HG03139 (cell line): ENCODE results near the gene TNS3.
"Not testable (repeated sequence)": the region's sequence is repeated elsewhere in the genome, so short reads cannot be mapped to it uniquely, and the experiment has no call there.

Source experiments
- ATAC-seq: cut with Tn5 transposase; IDR thresholded peaks from one replicate; pipeline ENCODE4 v1.9.1; 2021; ENCODE audit not compliant: unreplicated experiment

The TNS3 gene

DNA sequence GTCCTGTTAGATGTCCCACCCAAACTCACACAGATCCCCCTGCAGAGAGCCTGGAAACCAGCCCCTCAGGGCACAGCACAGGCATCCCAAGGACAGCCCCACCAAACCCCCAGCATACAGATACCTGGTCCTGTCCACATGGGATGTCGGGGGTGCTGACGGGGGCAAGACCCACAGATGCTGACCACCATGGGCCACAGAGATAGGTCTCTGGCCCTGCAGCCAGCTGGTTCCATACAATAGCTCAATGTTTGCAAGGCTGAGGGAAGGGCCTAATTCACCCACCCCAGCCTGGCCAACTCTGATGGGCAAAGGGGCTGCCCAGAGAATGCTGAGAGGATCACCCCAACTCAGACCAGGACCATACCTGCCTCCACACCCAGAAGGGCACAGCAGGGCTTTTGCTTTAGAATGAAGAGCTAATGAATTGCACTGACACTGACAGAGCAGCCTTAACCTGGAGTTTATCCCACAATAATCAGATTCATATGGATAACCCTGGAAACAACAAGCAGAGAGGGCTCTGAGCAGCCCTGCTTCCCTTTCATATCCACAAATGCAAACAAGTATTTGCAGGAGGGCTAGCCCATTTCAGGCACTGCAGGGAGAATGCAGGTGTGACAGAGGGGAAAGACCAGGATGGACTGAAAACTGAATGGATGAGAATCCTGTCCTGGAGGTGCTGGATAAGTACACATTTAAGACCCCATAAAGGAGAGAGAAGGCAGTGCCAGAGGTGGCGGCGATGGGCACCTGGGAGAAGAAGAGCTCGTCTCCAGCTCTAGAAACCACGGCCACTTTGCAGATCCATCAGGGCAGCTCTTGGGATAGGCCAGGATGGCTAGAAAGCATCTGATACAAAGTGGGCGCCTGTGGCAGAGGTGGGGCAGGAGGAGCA lies 126.7 kb downstream of the TNS3 start:
- ATAC-seq, result no peak

DNA sequence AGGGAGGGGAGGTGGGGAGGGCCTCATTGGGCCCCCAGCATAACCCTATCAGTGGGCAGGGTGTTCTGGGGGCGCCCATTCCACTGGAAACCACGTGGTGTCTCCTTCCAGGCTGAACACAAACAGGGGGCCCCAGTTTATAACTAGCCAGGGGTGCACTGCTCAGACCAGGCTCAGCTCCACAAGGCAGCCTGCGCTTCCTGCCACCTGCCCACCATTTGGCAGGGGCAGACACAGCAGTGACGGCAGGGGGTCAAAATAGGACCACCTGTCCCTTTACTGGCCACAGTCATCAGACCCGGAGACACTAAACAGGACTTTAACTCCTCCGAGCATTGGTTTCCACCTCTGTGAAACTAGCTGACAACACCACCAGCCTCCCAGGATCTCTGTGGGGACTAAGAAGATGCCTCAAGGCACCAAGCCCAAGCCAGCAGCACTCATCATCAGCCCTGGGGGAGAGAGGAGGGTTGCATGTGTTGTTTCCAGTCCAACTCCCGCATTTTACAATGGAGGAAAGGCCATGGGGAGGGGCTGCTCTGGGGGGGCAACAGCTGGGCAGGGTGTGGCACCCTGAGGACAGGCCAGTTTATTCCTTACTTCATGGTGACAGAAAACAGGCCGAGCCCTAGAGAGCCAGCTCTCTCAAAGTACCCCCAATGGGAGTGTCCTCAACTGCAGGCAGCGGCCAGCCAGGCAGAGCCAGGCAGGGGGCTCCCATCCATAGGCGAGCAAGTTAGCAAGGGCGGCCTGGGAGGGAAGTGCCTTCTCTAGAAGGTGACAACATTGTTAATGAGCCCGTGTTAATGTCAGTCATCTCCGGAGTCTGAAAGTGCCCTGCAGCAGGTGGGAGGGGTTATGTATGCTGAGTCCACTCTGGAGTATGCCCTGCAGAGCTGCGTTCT lies 127.6 kb downstream of the TNS3 start:
- ATAC-seq, result no peak

DNA sequence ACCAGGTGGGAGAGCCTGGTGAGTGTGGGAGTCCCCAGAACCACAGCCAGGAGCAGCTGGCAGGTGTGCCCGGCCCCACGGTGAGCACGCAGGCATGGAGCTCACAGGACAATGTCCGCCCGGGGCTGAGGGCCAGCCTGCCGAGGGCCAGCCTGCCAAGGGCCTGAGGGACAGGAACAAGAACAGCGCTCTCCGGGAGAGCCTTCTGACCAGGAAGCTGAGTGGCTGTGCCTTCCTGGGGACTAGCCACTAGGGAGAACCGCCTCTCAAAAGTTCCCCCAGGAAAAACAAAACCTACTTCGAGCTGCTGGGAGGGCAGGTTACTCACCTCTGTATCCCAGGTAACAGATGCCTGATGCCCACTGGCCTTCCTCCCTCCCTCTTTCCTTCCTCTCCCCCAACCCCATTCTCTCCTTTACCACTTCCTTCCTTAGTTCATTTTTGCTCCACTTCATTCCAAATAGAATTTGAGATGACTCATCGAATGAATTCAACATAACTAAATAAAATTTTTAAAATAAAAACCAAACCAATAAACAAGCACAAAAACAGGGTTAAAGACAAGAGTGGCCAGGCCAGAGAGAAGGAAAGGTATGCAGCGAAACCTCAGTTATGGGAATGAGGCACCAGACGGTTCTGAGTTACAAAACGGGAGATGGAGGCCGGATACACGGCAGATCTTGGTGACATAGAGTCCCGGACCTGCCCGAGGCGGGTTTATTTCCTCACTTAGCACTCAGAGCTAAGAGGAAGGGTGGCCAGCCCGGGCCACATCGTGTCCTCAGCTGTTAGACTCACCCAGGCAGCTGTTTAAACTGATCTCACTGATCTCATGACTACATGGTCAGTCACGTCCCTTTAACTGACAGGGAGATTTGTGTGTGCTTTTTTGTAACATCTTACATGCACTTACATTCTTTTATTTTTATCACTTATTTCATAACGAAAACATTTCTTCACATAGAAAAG lies 128.5 kb downstream of the TNS3 start:
- ATAC-seq, result no peak

DNA sequence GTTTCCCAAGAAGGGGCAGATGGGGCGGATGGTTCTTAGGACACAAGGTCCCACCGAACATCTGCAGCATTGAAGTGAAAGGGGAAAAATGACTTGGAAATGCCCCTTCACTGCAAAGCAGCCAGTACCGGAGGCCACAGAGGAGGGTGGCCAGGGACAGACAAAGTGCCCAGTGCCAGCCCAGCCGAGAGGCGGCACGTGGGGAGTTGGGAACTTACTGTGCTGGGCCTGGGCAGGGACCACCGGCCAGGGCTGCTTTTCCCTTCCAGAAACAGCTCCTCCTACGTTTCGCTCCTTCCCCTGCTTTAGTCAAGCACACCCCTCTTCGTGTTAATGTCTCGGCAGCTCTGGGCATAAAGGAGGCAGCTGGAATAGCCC lies 129.2 kb downstream of the TNS3 start:
- no peak for ATAC-seq

DNA sequence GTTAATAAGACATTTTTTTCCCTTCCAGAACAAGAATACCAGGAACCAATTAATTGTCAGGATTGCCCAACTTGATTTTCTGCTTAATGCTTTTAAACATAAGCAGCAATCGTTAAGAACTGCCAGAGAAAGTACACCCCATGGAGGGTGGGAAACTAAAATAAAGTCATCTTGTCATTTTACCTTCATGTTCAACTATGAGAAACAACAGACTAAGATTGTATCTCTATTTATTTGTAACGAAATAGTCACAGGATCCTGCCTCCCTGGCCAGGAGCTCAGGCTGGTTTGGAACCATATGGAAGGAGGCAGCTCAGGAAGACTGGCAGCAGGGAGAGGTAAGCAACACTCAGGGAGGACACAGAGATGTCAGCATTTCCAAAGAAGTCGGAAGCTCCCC lies 129.6 kb downstream of the TNS3 start:
- ATAC-seq, result no peak

DNA sequence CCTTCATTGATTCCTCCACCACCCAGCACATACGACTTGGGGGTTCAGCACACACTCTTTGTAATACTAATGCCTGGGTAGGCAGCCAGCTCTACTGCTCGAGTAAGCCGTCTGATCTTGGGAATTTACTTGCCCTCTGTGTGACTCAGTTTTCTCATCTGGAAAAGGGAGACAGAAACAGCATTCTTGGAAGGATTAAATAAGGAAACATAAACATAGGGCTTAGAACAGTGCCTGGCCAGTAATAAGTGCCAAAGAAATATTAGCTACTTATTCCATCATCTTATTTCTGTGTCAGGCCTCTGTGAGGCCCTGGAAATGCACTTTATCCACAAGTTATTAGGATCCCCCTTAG lies 130.1 kb downstream of the TNS3 start:
- ATAC-seq, result no peak

DNA sequence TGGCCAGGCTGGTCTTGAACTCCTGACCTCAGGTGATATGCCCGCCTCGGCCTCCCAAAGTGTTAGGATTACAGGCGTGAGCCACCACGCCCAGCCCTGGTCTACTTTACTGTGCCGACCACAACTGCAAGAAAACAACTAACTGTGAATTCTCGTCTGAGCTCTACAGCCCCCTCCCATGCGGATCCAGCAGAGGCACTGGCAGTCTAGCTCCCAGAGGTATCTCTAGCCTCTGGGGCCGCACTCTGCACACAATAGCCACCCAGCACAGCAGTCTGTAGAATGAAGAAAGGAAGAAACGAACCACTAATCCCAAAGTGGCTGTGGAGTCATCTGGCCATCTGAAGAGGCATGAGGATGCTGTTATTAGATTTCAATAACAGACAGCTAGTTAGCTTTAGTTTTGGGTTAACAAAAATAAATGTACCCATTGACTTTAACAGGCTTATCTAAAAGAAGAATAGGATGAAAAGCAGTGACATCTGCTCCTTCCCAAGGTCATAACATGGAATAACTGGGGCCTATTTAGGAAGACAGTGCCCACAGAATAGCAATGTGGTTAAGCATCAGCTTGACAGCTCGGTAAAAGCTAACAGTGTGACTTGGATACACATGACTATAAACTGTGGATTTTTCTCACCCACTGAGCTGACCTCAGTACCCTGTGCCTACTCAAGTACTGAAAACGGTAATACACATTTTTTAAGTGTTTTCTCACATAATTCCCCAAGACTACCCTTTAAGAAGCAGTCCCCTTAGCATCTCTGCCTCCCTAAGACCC lies 131.9 kb downstream of the TNS3 start:
- no peak for ATAC-seq

DNA sequence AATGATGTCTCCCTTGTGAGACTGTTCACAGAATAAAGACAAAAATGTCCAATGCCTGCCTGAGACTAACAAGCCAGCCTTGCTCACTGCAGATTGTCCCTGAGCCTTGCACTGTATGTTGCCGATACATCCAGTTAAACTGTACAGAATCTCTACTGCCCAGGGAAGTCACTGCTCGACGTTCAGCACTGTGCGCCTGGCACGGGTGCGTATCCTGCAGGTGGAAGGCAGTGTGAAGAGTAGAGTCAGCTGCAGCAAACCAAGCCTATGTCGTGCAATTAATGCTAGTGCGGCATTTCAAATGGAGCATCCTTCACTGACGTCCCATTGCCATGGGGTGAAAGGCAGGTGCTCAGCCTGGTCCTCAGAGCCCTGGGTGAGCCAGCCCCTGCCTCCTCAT lies 132.9 kb downstream of the TNS3 start:
- ATAC-seq, result no peak

DNA sequence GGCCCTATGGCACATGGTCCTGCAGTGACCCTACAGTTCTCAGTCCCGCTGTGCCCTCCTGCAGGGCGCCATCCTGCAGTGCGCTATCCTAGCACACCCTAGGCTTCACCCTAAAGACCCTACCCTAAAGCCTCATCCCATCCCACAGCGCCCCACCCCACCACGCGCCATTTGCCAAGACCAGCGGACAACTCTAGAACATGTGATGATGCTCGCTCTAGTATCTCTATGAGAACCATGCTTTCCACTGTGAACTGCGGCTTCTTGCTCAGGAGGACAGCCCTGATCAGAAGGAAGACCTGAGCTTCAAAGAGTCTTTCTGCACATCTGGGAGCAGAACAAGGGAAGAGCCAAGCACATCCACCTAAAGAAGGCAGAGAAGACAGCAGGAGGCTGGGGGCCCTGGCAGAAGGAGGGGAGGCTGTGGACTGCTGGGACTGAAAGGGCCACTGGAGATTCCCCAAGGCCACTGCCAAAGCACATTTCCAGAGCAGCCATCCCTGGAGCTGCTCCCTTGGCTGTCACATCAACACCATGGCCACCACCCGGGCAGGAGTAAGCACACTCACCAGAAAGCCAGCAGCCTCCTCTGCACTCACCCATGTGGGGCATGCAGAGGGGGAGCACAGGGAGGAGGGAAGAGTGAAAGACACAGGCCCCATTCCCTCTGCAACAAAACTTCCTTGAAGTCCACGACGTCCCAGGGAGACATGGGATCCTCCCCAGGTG lies 134.1 kb downstream of the TNS3 start:
- ATAC-seq, result no peak

DNA sequence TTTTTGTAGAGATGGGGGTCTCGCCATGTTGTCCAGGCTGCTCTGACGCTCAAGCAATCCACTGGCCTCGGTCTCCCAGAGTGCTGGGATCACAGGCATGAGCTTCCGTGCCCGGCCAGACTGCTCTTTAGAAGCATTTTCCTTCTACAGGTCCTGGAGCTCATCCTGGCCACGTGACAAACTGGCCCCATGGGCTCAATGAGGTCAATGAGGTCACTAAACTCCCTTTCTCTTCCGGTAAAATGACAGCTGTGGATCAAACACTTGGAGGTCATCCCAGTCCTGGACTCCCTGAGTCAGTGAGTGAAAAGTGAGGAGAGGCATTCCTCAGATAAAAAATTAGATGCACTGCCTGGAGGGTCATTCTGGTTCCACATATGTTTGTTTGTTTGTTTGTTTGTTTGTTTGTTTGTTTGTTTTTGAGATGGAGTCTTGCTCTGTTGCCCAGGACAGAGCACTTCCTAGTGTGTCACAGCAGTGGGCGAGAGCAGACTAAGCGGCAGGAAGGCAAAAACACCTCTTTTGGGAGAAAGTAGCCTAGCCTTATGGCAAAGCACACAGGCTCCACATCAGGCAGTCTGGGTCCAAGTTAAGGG lies 134.9 kb downstream of the TNS3 start:
- no peak for ATAC-seq

DNA sequence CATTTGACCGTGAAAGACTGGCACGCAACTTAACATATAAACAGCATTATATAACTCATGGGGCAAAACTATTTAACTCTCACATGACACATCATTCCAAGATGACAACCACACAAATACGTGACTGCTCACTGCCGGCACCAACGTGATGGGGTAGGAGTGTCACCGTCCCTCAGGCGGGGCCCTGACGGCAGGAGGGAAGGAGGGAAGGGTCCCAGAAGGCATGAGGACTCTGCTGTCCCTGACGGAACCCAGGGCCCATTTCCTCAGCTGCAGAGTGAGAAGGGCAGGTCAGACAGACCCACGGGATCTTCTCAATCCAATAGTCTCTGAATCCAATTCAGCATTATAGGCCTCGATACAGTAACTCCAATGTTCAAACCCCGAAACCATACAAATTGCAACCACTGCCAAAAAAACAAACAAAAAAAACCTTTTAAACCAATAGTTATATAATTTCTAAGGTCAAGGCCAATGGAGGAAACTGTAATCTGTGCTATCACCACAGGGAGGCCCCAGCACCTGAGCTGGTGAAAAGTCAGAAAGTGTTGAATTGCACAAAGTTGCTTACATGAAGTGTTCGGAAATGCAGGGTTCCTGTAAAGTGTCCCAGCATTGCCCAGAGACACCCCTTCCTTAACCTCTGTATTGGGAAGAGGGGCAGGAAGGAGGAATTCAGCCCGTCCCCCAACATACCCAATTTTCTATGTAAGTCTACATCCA lies 137.4 kb downstream of the TNS3 start:
- no peak for ATAC-seq

DNA sequence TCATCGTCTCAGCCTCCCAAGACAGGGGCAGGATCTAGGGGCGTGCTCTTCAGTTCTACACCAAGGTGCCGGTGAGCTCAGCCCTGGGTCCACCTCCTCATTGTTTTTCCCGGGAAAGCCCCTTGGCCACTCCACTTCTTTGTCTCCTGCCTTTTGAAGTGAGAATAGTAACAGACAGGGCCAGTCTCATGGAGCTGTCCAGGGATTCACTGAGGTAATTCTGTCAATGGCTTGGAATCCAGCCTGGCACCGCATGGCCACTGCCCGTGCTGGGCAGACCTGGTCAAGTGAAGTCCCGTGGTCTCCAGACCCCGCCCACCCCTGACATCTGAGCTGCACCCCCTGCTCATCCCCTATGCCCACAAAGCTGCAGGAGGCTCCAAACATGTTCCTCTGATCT lies 138.9 kb downstream of the TNS3 start:
- ATAC-seq, result no peak

DNA sequence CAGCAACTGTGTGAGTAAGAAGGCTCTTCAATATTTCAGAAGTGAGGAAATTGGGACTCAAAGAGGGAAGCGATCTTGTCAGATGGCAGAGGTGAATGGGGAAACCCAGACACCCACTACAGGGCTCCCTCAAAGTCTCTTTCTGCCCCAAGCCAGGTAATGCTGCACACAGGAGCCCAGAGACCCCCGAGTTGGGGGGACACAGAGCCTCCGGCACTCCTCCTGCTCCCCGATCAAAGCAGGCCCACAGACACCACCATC lies 139.4 kb downstream of the TNS3 start:
- ATAC-seq, result no peak

DNA sequence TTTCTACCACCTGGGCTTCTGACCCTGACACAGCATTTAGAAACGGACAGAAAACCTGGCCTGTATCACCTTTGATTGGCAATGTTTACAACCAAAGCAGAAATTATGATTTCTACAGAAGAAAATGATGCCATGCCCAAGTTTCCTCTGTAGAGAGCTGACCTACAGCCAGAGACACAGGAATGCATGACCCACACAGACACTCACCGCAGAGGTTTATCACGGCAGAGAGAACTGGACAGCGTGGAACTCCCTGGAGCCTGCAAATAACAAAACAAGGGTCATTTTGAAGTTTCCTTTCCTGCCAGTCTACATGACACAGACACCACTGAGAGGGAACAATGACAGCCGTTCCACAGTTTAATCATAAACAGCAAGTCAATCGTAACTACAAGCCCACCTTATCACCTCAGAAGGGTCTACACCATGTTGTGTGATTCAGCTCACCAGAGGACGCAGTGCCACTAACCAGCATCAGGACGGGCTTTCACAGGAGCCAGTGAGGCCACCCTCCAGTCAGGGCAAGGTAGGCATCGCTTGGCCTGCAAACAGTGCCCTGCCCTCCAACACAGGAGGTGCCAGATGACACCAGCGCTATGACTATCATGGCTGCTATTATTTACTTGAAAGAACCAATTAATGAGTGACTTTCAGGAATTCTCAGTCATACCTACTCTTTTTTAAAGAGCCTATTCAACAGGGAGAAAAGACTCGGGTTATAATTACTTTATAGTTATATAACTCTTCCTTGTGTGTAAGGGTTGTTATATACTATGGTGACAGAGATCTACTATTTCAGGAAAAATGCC lies 139.9 kb downstream of the TNS3 start:
- ATAC-seq, result no peak

DNA sequence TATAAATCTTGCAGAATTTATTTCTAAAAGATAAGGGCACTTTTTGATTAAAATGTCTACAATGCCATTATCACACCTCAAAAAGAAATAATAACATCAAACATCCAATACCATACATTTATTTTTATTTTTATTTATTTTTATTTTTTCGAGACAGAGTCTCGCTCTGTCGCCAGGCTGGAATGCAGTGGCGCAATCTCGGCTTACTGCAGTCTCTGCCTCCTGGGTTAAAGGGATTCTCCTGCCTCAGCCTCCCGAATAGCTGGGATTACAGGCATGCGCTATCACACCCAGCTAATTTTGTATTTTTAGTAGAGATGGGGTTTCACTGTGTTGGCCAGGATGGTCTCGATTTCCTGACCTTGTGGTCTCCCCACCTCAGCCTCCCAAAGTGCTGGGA lies 140.9 kb downstream of the TNS3 start:
- ATAC-seq, result not testable (repeated sequence)

DNA sequence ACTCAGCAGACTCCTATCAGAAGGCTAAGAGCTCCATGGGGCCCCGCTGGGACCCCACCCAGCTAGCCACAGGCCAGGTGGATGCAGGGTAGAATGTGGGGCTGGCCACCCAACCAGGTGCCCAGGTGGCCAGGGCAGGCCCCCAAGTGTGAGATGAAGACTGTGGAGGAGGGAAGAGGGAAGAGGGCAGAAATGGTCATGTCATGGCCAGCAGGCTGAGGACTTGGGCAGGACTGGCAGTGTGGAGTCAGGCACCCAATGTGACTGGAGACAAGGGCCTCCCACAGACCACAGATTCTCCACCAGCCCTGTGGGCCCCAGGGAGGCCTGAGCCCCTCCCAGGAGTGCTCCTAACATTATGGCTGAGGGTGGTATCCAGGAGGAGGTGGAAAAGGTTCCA lies 141.6 kb downstream of the TNS3 start:
- ATAC-seq, result no peak

DNA sequence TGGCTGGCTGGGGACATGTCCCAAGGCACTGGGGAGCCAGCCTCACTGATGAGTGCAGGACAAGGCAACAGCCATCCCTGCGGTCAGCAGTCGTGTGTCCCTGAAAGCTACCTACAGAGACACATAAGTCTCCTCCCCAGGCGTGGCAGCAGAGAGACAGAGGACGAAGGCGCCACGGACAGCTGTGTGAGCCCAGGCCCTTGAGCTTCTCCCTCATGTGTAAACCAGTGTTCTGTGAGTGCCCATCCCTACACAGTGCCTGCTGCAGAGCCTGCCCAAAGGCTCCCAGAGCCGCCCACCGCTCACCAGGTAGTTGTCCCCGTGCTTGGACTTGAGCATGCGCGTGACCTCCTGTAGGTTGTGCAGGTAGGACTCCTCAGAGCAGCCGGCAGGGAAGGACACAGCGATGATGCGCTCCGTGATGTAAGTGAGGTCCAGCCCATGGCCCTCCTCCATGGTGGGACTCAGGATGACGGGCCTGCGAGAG lies 142.7 kb downstream of the TNS3 start:
- ATAC-seq, result no peak
